ENCODE measurements around the gene FCN1.

FCN1 gene

GRCh38 chr9:134885001-134885678 is 32.6 kb downstream of the FCN1 start:
- H3K4me3 ChIP-seq (ENCODE audit: low read length) = no peak overlapping the region
- no peak for DNase-seq (ENCODE audit: low read depth, low spot score)

DNA sequence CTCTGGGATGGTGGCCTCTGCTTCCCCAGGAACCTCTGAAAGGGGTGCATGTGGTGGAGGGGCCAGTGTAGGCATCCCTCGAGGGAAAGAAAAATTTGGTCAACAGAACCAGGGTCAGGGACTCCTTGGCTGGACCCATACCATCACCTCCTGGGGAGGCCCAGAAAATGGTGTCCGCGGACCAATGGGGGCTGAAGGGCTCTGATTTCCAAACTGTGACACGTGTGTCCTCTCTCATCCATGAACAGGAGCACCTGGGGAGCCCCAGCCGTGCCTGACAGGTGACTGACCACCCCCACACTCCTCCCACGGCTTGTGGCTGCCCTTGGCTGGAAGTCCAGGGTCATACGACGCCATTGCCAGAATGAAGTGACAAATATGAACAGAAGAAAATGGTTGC is 33.2 kb downstream of the FCN1 start:
- no peak overlapping the region for H3K4me3 ChIP-seq (ENCODE audit: low read length)
- no peak for DNase-seq (ENCODE audit: low read depth, low spot score)

GRCh38 chr9:134883040-134883782 is 34.5 kb downstream of the FCN1 start:
- no peak overlapping the region for H3K4me3 ChIP-seq (ENCODE audit: low read length)
- DNase-seq (ENCODE audit: low read depth, low spot score) = no peak

DNA sequence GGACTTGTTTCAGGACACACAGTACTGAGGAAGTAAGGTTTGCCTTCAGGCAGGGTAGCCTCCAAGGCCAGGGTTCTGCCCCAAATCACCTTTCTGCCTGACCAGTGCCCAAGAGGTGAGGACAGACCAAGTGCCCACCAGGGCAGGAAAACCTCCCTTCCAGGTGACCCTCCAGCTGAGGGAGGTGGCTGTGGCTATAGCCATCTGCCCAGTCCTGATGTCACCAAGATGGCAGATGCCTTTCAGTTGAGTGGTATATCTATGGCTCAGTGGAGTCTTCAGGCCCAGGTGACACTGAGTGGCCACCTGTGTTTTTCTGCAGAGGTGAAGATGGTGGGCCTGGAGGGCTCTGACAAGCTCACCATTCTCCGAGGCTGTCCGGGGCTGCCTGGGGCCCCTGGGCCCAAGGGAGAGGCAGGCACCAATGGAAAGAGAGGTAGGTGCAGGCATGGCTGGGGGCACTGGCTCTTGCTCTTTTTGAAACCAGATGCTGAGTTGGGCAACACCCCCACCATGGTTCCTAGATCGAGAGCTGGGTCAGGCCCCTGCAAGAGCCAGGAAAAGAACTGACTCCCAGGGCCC is 35.4 kb downstream of the FCN1 start:
- H3K4me3 ChIP-seq (ENCODE audit: low read length) = no peak overlapping the region
- DNase-seq (ENCODE audit: low read depth, low spot score) = no peak

GRCh38 chr9:134881313-134881670 is 36.4 kb downstream of the FCN1 start:
- no peak overlapping the region for H3K4me3 ChIP-seq (ENCODE audit: low read length)
- no peak for DNase-seq (ENCODE audit: low read depth, low spot score)

DNA sequence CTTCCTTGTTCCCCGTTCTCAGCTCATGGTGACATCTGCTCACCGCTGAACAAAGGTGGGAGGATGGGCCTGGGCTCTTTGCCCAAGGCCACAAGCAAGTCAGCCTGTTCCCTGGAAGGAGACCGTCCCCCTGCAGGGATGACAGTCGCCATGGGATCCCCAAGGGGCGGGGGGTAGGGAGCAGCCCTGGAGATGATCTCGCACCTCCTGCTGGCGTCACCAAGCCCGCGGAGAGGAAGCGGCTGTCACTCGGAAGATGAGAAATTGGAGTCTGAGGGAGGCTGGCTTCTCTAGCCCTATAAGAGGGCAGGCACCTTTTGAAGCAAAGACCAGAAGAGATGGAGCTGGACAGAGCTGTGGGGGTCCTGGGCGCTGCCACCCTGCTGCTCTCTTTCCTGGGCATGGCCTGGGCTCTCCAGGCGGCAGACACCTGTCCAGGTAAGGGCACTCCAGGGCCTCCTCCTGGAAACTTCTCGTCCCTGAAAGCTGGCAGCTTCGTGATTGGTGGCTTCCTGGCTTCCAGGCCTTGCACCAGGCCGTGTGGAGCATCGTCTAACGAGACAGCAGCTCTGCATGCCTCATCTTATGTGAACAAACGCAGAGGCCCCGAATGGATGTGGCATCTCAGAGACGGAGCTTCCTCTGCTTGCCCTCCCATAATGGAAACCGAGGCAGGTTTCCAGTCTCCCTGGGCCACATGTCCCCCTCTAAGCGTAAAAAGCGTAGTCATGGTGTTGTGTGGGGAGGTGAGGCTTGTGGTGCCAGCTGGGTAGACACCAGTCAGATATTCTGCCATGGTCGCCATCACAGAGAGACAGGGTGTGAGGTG is 37.0 kb downstream of the FCN1 start, which contains the start of gene FCN2:
TSS of gene FCN2 (plus strand) at position 327 of the 829 bp plus-strand sequence. CDS start at position 339, 12 bp downstream.
- DNase-seq (ENCODE audit: low read depth, low spot score) = no peak
- no peak within 1 kb of the TSS for H3K4me3 ChIP-seq (ENCODE audit: low read length)

GRCh38 chr9:134879664-134880483 is 37.8 kb downstream of the FCN1 start:
- no peak for DNase-seq (ENCODE audit: low read depth, low spot score)

DNA sequence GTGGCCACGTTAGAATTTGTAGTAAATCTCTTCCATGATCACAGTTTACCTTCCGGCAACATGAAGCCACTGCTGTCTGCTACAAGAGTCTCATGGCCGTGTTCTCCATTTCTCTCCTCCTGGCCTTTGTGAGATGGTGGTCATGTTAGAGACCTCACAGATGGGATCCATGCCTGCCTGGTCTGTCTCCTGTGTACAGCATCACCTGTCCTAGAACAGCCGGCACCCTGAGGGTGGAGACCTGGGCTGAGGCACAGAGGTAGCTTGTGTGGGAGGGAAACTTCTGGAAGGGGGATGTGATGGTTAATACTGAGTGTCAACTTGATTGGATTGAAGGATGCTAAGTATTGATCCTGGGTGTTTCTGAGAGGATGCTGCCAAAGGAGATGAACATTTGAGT is 40.2 kb downstream of the FCN1 start:
- no peak for DNase-seq (ENCODE audit: low read depth, low spot score)
- no peak overlapping the region for H3K4me3 ChIP-seq (ENCODE audit: low read length)

More at GRCh38 chr9:134879664-134880483, 37.8 kb downstream of the FCN1 start:
- H3K4me3 ChIP-seq (ENCODE audit: low read length) = no peak overlapping the region

DNA sequence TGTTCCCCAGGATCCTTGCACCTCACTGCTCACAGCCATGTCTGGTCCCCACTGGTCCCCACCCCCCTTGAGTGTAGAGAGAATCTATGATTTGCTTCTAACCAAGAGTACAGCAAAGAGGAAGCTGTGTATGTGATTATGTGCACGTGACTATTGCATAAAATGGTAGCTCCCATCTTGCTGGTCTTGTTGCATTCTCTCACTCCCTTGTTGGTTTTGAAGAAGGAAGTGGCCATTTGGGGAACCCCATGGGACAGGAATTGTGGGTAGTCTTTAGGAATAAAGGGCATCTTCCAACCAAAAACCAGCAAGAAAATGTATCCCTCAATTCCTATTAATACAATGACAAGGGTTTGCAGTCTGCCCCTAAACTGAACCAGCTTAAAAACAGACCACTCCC is 42.3 kb downstream of the FCN1 start:
- no peak for DNase-seq (ENCODE audit: low read depth, low spot score)
- H3K4me3 ChIP-seq (ENCODE audit: low read length) = no peak overlapping the region

- H3K4me3 ChIP-seq (ENCODE audit: low read length) = no peak overlapping the region
- no peak for DNase-seq (ENCODE audit: low read depth, low spot score)
Observed at GRCh38 chr9:134872482-134873231, 45.1 kb downstream of the FCN1 start.

DNA sequence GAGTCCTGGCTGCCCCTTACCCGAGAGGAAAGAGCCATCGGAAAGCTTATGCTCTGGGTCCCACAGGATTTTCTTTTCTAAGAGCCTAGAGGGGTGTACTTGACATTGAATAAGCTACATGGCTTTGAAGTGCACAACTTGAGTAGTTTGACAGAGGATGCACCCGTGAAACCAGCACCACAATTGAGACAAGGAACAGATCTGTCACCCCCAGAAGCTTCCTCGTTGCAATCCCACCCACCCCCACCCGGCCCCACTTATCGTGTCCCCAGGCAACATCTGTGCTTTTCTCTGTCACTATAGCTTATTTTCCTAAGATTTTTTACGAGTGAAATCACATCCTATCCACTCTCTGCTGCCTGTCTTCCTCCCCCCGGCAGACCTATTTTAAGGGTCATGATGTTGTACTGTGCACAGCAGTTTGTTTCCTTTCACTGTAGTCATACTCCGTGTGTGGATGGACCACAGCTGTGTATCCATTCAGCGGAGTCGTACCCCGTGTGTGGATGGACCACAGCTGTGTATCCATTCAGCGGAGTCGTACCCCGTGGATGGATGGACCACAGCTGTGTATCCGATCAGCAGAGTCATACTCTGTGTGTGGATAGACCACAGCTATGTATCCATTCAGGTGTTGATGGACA is 45.9 kb downstream of the FCN1 start:
- no peak overlapping the region for H3K4me3 ChIP-seq (ENCODE audit: low read length)
- no peak for DNase-seq (ENCODE audit: low read depth, low spot score)

DNA sequence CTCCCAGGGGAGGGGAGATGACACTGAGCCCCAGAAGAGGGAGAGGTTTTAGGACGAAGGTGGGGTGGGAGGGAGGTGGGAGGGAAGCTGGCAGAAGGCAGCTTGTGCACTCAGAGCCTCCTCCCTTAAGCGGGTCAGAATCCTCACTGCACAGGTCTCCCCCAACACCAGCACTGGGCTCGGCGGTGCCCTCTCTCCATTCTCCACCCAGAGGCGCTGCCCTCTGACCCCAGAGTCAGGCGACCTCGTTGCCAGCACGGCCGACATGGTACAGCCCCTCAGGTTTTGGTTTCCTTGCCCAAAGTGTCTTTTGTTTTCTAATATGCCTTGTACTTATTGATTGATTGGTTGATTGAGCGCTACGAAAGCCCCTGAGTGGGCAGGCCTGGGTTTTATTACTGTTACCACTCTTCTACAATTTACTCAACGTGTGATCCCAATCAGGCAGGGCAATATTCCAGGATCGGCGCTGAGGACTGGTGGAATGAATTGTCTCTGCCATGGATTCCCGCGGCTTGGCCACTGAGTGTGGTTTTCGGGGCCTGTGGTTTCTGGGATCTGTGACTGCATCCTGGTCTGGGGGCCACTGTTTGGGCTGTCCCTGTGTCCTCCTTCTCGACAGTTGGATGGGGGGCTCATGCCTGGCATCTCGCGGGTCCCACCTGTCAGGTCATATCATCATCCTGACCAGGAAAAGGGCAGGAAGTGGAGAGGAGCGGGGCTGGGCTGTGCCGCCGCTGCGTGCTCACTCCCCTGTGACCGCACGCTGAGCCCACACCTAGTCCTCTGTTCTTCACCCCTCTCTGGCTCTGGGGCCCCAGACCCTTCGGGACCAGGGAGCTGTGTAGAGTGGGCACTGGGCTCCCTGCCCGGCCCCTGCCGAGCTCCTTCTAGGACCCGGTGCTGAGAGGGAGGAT is 46.7 kb downstream of the FCN1 start:
- H3K4me3 ChIP-seq (ENCODE audit: low read length) = no peak overlapping the region
- DNase-seq (ENCODE audit: low read depth, low spot score) = no peak

- no peak overlapping the region for H3K4me3 ChIP-seq (ENCODE audit: low read length)
- DNase-seq (ENCODE audit: low read depth, low spot score) = no peak
Observed at GRCh38 chr9:134870301-134870694, 47.4 kb downstream of the FCN1 start.

DNA sequence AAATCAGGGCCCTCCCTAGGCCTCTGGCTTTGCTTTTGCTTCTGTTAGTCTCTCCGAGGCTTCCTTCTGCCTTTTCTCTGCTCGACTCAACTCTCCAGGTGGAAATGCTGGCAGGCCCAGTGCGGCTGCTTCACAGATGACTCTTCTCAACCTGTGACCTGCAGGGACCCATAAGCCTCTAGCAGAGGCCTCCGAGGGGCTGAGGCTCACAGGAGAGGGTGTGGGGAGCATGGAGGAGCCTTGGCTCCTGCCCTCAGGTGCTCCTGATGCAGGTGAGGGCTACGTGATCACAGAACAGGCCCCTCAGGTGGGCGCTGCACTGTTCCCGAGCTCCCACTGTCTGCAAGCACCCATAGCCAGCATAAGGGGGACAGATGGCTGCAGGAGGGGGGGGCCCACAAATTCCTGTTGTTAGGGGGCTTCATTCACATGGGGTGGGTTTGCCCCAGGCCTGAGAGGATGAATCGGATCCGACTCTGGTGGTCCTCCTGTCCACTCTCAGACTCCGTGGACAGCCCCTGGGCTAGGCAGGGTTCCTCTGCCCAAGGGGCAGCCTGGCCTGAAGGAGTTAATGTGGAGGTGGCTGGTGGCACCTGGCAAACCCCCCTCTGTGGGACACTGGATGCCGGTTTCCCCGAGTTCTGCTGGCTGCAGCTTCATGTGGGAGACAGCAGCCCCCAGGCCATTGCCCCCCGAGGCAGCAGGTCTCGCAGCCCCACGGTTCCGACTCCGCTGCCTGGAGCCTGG is 48.0 kb downstream of the FCN1 start:
- no peak for DNase-seq (ENCODE audit: low read depth, low spot score)
- H3K4me3 ChIP-seq (ENCODE audit: low read length) = no peak overlapping the region

DNA sequence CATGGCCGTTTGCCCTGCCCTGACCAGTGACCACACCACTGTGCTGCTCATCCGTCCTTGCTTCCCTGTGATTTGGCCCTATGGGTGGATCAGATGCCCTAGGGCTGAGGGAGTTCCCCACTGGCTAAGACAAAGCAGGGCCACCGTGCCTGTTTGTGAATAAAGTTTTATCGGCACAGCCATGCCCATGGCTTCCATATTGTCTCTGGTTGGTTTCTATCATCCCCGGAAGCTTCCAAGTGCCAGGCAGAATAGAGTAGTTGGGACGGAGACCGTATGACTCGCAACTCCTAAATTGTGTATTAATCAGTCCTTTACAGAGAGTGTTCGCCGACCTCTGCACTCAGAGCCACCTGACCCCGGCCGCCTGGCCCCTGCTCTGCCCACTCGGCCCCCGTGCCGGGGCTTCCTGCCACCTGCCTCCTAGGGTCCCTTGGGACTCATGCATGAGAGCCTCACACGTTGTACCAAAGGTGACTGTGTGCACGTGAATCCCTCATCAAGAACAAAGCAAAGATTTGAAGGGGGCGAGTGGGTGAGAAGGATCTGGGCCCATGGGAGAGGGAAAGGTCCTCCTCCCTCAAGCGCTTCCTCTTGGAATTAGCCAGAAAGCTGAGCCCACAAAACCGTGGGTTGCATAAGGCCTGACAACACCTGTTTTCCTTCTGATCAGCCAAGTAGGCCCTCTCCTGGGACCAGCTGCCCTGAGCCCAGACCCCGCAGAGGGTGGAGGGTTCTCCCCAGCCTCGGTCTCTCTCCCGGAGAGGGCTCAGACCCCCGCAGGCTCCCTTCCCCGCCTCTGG is 48.8 kb downstream of the FCN1 start:
- H3K4me3 ChIP-seq (ENCODE audit: low read length) = no peak overlapping the region
- DNase-seq (ENCODE audit: low read depth, low spot score) = no peak

All from Jurkat, Clone E6-1 (cell line).